Kidney (tissue), 14 donors: ENCODE results near the gene SPSB4. TPM values are rescaled to one million over a fixed set of nuclear protein-coding genes. Genes with fewer than 3 reads are reported as not detected.

ENCODE experiments used
- DNase-seq, 5 donors: peaks; one replicate each; pipeline ENCODE4 v3.0.0-alpha.2; 2013 to 2020
- FAIRE-seq: peaks from 2 replicates; lab custom pipeline; 2012; peaks lifted over from hg19 to GRCh38; lab: Jason Lieb, UNC
- H3K27ac ChIP-seq, 2 donors: one replicate each; pipeline ENCODE4 v1.7.0; 2013; ENCODE audit warnings: low read depth in 2 of 2, low read length in 2 of 2, inconsistent platforms in 1 of 2
- H3K27me3 ChIP-seq: one replicate; pipeline ENCODE4 v1.7.1; 2013; ENCODE audit warnings: low read length, inconsistent platforms; ENCODE audit not compliant: control insufficient read depth, insufficient read depth
- H3K36me3 ChIP-seq, 3 donors: one replicate each; pipeline versions ENCODE4 v1.7.0 to v1.7.1; 2013; ENCODE audit warnings: low read length in 3 of 3, control low read depth in 1 of 3, inconsistent platforms in 1 of 3; ENCODE audit not compliant: insufficient read depth in 3 of 3, control insufficient read depth in 2 of 3
- H3K4me1 ChIP-seq, 3 donors: one replicate each; pipeline versions ENCODE4 v1.7.0 to v1.7.1; 2013; ENCODE audit warnings: low read length in 3 of 3, inconsistent platforms in 1 of 3, low read depth in 1 of 3; ENCODE audit not compliant: control insufficient read depth in 2 of 3, insufficient read depth in 2 of 3
- H3K4me3 ChIP-seq, 3 donors: one replicate each; pipeline versions ENCODE4 v1.7.0 to v1.8.1; 2013; ENCODE audit warnings: low read length in 3 of 3, control low read depth in 1 of 3, inconsistent platforms in 1 of 3
- H3K9ac ChIP-seq, 3 donors: one replicate each; pipeline versions ENCODE4 v1.7.0 to v1.7.1; 2013; ENCODE audit warnings: low read length in 3 of 3, control low read depth in 1 of 3, inconsistent platforms in 1 of 3
- H3K9me3 ChIP-seq, 3 donors: one replicate each; pipeline versions ENCODE4 v1.7.0 to v1.7.1; 2013; ENCODE audit warnings: low read length in 3 of 3, control low read depth in 1 of 3, inconsistent platforms in 1 of 3; ENCODE audit not compliant: control insufficient read depth in 2 of 3, insufficient read depth in 1 of 3
- intact Hi-C: fragments of 100-400 bp; cut with DNase I; formaldehyde crosslinking; loops from one replicate; pipeline ENCODE4 v1.11.1; 2022
- polyA plus RNA-seq: library from polyadenylated mRNA; stranded (reverse); fragments of 350-450 nt; fragmentation: Illumina TruSeq; extraction: RNeasy Lipid Tissue Mini Kit (QIAGEN cat#74804); gene quantifications from one replicate; pipeline ENCODE4 v1.2.3, GENCODE V29; 2014; ENCODE audit warnings: low read depth, low replicate concordance; ENCODE audit not compliant: insufficient read depth
- total RNA-seq: library from RNA; stranded (reverse); fragmentation: NEBNext Ultra II Directional; extraction: Animal tissue kit (Norgen Biotek cat#: 25700); gene quantifications from one replicate; pipeline ENCODE4 v1.2.1, GENCODE V29; 2021
- TF ChIP-seq, protein P1 (sequence below): IDR thresholded peaks from 3 replicates; pipeline ENCODE4 v1.5.1; 2012; ENCODE audit warnings: mild to moderate bottlenecking, moderate library complexity, borderline replicate concordance; ENCODE audit not compliant: insufficient read depth; ENCODE audit errors: extremely low read depth
- donor health status: control.
- donor health status: control.
- donor health status: control.
- donor health status: control.
- donor health status: control.
- donor health status: DM: yes; HTN: yes; CAD: no.
- donor health status: Normal renal cell carcinoma (clear cell type).

Gene SPSB4
- total and polyA plus RNA-seq, 2 donors from 2014 or later, result 0.57 to 1.9 TPM

DNA sequence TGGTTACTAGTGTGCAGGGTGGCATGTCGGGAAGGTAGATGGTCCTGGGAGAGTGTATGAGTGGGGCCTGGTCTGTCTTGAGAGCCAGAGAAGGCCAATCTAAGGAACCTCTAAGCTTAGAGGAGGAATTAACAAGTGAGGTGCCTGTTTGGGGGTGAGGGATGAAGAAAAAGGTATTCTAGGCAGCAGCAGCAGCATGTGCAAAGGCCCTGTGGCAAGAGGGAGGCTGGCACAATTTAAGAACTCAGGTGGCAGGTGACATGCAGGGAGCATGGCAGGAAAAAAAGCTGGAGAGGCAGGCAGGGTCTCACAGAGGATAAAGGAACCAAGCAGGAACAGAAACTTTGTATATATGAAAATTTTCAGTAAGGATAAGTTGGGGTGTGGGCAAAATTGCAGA, 51.2 kb downstream of the SPSB4 start:
- Histone ChIP-seq H3K4me1 (peaks cover 0 to 7% (median 0%) of the 10 kb centered on the region in 3 donors), H3K36me3 (no peaks in the 10 kb centered on the region), H3K9me3 (no peaks in the 10 kb centered on the region), H3K27me3 (no peaks in the 10 kb centered on the region), H3K27ac (no peak overlapping the region), H3K9ac (no peak overlapping the region), H3K4me3 (no peak overlapping the region)
- no peak for DNase-seq
- no peak for FAIRE-seq
- TF ChIP-seq, protein P1, sequence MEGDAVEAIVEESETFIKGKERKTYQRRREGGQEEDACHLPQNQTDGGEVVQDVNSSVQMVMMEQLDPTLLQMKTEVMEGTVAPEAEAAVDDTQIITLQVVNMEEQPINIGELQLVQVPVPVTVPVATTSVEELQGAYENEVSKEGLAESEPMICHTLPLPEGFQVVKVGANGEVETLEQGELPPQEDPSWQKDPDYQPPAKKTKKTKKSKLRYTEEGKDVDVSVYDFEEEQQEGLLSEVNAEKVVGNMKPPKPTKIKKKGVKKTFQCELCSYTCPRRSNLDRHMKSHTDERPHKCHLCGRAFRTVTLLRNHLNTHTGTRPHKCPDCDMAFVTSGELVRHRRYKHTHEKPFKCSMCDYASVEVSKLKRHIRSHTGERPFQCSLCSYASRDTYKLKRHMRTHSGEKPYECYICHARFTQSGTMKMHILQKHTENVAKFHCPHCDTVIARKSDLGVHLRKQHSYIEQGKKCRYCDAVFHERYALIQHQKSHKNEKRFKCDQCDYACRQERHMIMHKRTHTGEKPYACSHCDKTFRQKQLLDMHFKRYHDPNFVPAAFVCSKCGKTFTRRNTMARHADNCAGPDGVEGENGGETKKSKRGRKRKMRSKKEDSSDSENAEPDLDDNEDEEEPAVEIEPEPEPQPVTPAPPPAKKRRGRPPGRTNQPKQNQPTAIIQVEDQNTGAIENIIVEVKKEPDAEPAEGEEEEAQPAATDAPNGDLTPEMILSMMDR, result no peak
- intact Hi-C loops, result no loop called here

DNA sequence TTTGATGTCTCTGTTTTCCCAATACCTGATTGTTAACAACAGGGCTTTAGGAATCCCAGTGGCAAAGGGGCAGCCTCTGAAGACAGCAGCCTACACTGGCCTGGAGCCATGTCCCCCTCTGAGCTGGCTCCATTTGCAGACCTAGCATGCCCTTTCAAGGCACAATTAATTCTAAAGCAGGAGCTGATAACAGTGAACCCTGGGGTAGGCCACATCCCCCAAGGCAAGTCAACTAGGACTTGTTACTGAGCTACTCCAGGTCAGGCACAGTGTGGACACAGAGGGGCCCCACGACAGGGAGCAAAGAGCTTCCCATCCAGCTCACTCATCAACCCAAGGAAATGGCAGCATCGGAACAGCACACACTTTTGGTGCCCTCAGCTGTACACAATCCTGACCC, 51.9 kb downstream of the SPSB4 start:
- peaks cover 0 to 9% (median 0%) of the 10 kb centered on the region in 3 donors for H3K4me1 ChIP-seq
- peak in 1 of 5 donors; percentile 34 for DNase-seq
- no peaks in the 10 kb centered on the region for H3K36me3 ChIP-seq
- H3K27me3 ChIP-seq, result no peaks in the 10 kb centered on the region
- TF ChIP-seq, protein P1, result no peak
- H3K9me3 ChIP-seq, result no peaks in the 10 kb centered on the region
- H3K9ac ChIP-seq, result no peak overlapping the region
- FAIRE-seq, result no peak
- H3K27ac ChIP-seq, result no peak overlapping the region
- intact Hi-C loops, result no loop called here
- no peak overlapping the region for H3K4me3 ChIP-seq

DNA sequence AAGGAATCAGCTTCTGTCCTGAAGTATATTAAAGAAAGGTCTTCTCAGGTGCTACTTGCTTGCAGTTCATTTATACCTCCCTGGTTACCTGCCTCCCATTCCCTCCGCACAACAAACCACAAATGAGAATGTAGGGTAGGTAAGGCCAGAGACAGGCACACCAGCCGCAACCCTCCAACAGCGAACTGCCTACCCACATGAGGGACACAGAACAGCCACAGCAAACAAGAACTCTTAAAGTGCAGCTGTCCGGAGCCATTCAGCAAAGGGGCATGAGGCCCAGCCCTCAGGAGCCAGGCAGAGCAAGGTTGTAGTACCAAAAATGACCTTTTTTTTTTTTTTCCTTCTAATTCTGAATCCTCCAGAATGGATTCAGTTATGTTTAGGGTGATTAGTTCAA, 52.4 kb downstream of the SPSB4 start:
- Histone ChIP-seq H3K4me3 (no peak overlapping the region), H3K9ac (no peak overlapping the region), H3K27me3 (no peaks in the 10 kb centered on the region), H3K9me3 (no peaks in the 10 kb centered on the region), H3K27ac (no peak overlapping the region), H3K36me3 (no peaks in the 10 kb centered on the region), H3K4me1 (peaks cover 0 to 11% (median 0%) of the 10 kb centered on the region in 3 donors)
- intact Hi-C loops, result no loop called here
- DNase-seq (peak in 1 of 5 donors; percentile 31), FAIRE-seq (no peak)
- TF ChIP-seq, protein P1, result no peak
